Stimulated activated naive CD8-positive, alpha-beta T cell treated with anti-CD3 and anti-CD28 coated beads, Interleukin-15, amount 100 ng/mL, for 72 hours (primary cell): Measurements from ENCODE around the gene ULBP2.
A peak's percentile ranks its signal among the peaks of the same experiment; 100 is the strongest.
"Not testable (repeated sequence)": the region's sequence is repeated elsewhere in the genome, so short reads cannot be mapped to it uniquely, and the experiment has no call there.

ENCODE experiments used
- ATAC-seq: fragments of 150-1000 bp; cut with Tn5 transposase; 2 replicates; pipeline ENCODE4 v1.10.0; 2021; ENCODE audit warnings: mild to moderate bottlenecking, moderate library complexity
- DNase-seq, 2 donors: peaks; one replicate each; pipeline ENCODE4 v3.0.0; 2021 to 2022
- H3K27ac Mint-ChIP-seq, 2 donors: one replicate each; pipeline ENCODE4 v1.8.0; 2022; ENCODE audit warnings: mild to moderate bottlenecking in 2 of 2, mixed read lengths in 2 of 2, moderate library complexity in 2 of 2
- H3K27me3 Mint-ChIP-seq: one replicate; pipeline ENCODE4 v1.8.0; 2022; ENCODE audit warnings: mixed read lengths
- H3K4me1 Mint-ChIP-seq: one replicate; pipeline ENCODE4 v1.8.0; 2022; ENCODE audit warnings: mild to moderate bottlenecking, mixed read lengths
- H3K4me3 Mint-ChIP-seq, 2 donors: one replicate each; pipeline ENCODE4 v1.8.0; 2022; ENCODE audit warnings: mild to moderate bottlenecking in 2 of 2, mixed read lengths in 2 of 2, moderate library complexity in 1 of 2
- H3K9me3 Mint-ChIP-seq, 2 donors: one replicate each; pipeline ENCODE4 v1.8.0; 2022; ENCODE audit warnings: mixed read lengths in 2 of 2

The ULBP2 gene

DNA sequence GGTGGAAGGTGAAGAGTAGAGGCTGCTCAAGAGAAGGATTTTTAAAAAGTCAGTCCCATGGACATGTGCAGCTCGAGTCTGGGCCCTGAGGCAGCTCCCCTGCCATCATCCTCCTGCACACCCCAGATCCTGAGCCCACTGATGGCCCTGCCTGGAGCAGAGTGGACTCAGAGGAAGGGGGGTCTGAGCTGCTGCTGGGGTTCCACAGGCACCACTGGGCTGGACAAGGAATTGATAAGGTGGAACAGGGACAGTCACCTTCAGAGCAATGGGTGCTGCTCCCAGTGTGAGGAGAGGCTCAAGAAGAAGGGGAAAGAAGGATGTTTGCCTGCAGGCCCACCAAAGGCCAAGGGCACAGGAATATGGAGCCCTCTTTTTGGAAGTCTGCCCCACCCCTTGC, 6.2 kb downstream of the ULBP2 start:
- DNase-seq (no peak), ATAC-seq (no peak)
- Mint-ChIP-seq H3K4me3 (no peak overlapping the region), H3K9me3 (no peaks in the 10 kb centered on the region), H3K27me3 (peaks cover 81% of the 10 kb centered on the region), H3K4me1 (no peaks in the 10 kb centered on the region), H3K27ac (no peak overlapping the region)

DNA sequence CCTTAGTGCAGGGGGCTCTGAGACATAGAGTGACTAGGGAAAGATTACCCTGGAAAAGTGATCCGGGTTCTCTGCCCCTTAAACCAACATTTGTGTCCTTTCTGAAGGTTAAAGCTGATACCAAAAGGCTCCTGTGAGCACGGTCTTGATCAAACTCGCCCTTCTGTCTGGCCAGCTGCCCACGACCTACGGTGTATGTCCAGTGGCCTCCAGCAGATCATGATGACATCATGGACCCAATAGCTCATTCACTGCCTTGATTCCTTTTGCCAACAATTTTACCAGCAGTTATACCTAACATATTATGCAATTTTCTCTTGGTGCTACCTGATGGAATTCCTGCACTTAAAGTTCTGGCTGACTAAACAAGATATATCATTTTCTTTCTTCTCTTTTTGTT, 6.8 kb downstream of the ULBP2 start:
- DNase-seq (no peak), ATAC-seq (no peak)
- no peak overlapping the region for H3K27ac Mint-ChIP-seq
- no peak overlapping the region for H3K4me3 Mint-ChIP-seq
- no peaks in the 10 kb centered on the region for H3K9me3 Mint-ChIP-seq
- peaks cover 81% of the 10 kb centered on the region for H3K27me3 Mint-ChIP-seq
- peaks cover 2% of the 10 kb centered on the region for H3K4me1 Mint-ChIP-seq

DNA sequence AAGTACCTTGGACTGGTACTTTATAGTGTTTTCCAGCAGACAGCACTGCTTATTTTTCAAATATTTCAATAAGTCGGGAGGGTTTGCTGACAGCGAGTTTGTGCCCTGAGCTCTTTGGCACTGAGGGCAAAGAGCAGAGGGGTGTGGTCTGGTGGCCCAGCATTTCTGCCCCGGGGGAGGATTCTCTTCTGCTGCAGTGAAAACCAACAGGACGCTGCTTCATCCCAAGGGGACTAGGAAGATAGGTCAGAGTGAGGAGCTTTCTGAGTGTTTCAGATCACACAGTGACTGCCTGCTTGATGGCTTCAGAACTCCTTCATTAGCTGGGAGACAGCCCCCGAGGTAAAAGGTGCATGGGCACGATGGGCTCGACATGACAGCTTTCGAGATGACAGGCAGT, 8.6 kb downstream of the ULBP2 start:
- DNase-seq (no peak), ATAC-seq (no peak)
- Mint-ChIP-seq H3K4me3 (no peak overlapping the region), H3K27me3 (peaks cover 83% of the 10 kb centered on the region), H3K4me1 (peaks cover 13% of the 10 kb centered on the region), H3K9me3 (no peaks in the 10 kb centered on the region), H3K27ac (no peak overlapping the region)

DNA sequence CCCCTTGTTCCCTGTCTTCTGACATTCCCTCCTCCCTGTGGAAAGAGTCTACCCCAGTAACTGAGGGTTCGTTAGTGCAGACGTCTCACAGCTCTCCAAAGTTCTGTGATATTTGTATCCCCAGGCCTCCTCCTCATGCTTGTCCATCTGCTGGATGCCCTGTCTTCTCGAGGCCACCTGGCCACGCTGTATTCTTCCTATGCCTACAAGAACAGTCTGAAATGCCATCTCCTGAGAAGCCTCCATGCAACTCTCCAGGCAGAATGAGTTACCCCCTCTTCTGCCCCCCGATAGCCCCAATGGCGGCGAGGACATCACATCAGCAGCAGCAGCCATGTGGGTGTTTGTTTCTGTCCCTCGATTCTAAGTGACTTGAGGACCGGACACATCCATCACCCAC, 9.3 kb downstream of the ULBP2 start:
- DNase-seq (no peak), ATAC-seq (no peak)
- Mint-ChIP-seq H3K4me1 (peaks cover 14% of the 10 kb centered on the region), H3K27me3 (peaks cover 87% of the 10 kb centered on the region), H3K27ac (no peak overlapping the region), H3K9me3 (no peaks in the 10 kb centered on the region), H3K4me3 (no peak overlapping the region)

DNA sequence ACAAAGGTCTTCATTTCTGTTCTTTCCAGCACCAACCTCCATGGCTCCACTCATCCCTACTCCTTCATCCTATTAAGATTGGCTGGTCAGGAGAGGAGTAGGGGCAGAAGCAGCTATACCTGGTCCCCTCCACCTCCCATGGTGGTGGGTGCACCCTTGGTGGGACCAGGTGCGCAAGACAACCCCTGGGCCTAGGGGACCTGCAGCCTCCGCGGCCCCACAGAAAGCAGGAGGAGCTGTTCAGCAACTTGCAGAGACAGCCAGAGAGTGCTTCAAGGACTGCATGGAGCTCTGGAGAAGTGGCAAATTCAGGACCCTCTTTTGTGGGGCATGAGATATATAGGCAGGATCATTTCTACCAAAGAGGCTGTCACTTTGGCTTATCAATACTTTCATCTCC, 9.8 kb downstream of the ULBP2 start:
- Mint-ChIP-seq H3K27ac (no peak overlapping the region), H3K9me3 (no peaks in the 10 kb centered on the region), H3K4me3 (no peak overlapping the region), H3K27me3 (peaks cover 87% of the 10 kb centered on the region), H3K4me1 (peaks cover 14% of the 10 kb centered on the region)
- no peak for ATAC-seq
- DNase-seq, result no peak

- H3K4me3 Mint-ChIP-seq, ATAC-seq, H3K9me3 Mint-ChIP-seq, H3K27ac Mint-ChIP-seq, DNase-seq: not testable (repeated sequence)
- peaks cover 79% of the 10 kb centered on the region for H3K27me3 Mint-ChIP-seq
- H3K4me1 Mint-ChIP-seq, result peaks cover 14% of the 10 kb centered on the region
Measured at GRCh38 chr6:149953390-149953789, 11.6 kb downstream of the ULBP2 start.

DNA sequence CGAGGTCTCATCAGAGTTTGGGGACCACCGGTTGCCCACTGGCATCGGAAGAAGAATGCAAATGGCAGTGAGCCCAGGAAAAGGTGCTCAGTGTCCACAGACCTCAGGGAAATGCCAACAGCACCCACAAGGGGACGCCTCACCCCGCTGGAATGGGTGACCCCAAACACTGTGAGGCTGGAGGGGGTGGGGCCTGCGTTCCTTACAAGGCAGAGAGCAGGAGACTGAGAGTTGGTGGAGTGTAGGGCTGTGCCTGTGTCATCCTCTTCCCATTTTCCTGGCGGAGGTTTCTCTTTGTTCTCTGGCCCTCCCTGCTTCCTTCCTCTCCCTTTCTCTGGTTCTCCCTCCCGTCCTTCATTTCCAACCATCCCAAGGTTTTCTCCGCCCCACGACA, 12.1 kb downstream of the ULBP2 start:
- H3K27me3 Mint-ChIP-seq, result peaks cover 83% of the 10 kb centered on the region
- DNase-seq, H3K9me3 Mint-ChIP-seq, H3K27ac Mint-ChIP-seq, H3K4me3 Mint-ChIP-seq: not testable (repeated sequence)
- H3K4me1 Mint-ChIP-seq, result peaks cover 14% of the 10 kb centered on the region
- ATAC-seq, result peak; percentile 90

DNA sequence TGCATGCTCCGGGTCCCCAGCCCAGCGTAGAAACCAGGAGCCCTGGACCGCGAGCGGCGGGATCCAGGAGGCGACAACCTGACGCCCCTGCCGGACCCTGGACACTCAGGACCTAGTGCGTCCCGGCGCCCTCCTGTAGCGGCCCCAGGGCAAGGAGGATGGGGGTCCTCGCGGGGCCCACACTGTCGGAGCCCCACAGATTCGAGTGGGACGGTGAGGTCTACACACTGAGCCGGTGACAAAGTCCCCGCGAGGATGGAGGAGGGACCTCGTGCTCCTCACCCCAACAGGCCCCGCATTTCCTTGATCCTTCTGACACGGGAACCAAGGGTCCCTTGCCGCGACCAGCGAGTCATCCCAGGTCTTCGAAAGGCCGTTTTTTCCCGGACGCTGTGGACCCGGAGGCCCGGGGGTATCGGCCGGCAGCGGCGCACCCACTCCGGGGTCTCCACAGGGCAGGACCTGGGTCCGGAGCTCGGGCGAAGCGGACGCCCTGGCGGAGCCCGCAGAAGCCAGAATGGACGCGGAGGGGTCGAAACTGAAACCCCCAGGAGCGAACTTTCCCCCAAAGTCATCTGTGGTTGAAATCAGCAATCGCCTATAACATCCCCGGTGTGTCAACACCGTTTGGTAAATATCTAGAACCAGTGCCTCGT, 12.6 kb downstream of the ULBP2 start:
- H3K9me3 Mint-ChIP-seq, H3K4me3 Mint-ChIP-seq, H3K27ac Mint-ChIP-seq: not testable (repeated sequence)
- ATAC-seq (peak; percentile 59), DNase-seq (peak in 1 of 2 donors; percentile 18)
- H3K4me1 Mint-ChIP-seq, result peaks cover 16% of the 10 kb centered on the region
- peaks cover 85% of the 10 kb centered on the region for H3K27me3 Mint-ChIP-seq

GRCh38 chr6:149954984-149955653, 13.3 kb downstream of the ULBP2 start:
- DNase-seq, H3K9me3 Mint-ChIP-seq, ATAC-seq, H3K27ac Mint-ChIP-seq: not testable (repeated sequence)
- H3K4me1 Mint-ChIP-seq, result peaks cover 22% of the 10 kb centered on the region
- H3K4me3 Mint-ChIP-seq, result peak overlapping the region; percentile 63 to 76
- H3K27me3 Mint-ChIP-seq, result peaks cover 85% of the 10 kb centered on the region

DNA sequence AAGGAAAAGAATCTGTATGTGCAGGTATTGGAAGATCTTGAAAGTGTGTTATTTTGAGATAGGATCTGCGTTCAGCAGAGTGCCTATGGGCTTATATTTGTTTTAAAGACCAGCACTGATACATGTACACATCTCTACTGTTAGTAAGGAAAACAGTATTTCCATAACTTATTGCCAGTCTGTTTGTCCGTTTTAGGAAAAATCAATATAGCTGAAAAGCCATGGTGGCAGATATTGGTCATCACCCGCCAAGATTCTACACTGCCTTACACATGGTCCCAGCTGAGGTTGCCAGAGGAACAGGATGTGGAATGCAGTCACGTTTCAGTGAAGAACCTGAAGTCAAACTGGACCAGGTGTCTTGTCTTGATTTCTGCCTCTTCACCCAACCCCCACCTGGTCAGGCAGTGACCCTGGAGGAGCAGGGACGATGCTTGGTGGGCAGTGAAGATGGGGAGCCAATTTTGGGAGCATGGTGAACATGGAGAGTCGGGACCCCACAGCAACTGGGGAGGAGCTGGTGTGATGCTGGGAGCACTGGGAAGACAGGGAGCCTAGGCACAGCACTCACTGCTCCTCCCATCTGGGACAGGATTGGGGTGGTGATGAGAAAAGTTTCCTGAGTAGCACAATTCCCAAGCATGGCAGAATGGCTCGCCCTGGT, 14.0 kb downstream of the ULBP2 start:
- not testable (repeated sequence) for H3K4me3 Mint-ChIP-seq, H3K9me3 Mint-ChIP-seq, DNase-seq, ATAC-seq, H3K27ac Mint-ChIP-seq
- Mint-ChIP-seq H3K27me3 (peaks cover 85% of the 10 kb centered on the region), H3K4me1 (peaks cover 22% of the 10 kb centered on the region)

- not testable (repeated sequence) for H3K27ac Mint-ChIP-seq, DNase-seq, H3K4me3 Mint-ChIP-seq, H3K9me3 Mint-ChIP-seq, ATAC-seq
- Mint-ChIP-seq H3K4me1 (peaks cover 37% of the 10 kb centered on the region), H3K27me3 (peaks cover 85% of the 10 kb centered on the region)
Measured at GRCh38 chr6:149958124-149958523, 16.3 kb downstream of the ULBP2 start.

DNA sequence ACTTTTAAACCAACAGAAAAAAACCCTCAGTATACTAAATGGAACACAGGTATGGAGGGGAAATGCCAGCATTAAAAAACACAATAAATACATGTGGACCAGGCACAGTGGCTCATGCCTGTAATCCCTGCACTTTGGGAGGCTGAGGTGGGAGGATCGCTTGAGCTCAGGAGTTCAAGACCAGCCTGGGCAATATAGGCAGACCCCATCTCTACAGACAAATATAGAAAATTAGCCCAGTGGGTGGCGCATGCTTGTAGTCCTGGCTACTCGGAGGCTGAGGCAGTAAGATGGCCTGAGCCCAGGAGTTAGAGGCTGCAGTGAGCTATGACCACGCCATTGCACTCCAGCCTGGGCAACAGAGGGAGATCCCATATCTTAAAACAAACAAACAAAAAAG, 18.0 kb downstream of the ULBP2 start:
- not testable (repeated sequence) for H3K4me3 Mint-ChIP-seq, H3K9me3 Mint-ChIP-seq, H3K27ac Mint-ChIP-seq, ATAC-seq, DNase-seq
- Mint-ChIP-seq H3K27me3 (peaks cover 87% of the 10 kb centered on the region), H3K4me1 (peaks cover 46% of the 10 kb centered on the region)

- no peaks in the 10 kb centered on the region for H3K9me3 Mint-ChIP-seq
- peak overlapping the region in 1 of 2 donors; percentile 71 for H3K27ac Mint-ChIP-seq
Measured at GRCh38 chr6:149960488-149960887, 18.7 kb downstream of the ULBP2 start.

DNA sequence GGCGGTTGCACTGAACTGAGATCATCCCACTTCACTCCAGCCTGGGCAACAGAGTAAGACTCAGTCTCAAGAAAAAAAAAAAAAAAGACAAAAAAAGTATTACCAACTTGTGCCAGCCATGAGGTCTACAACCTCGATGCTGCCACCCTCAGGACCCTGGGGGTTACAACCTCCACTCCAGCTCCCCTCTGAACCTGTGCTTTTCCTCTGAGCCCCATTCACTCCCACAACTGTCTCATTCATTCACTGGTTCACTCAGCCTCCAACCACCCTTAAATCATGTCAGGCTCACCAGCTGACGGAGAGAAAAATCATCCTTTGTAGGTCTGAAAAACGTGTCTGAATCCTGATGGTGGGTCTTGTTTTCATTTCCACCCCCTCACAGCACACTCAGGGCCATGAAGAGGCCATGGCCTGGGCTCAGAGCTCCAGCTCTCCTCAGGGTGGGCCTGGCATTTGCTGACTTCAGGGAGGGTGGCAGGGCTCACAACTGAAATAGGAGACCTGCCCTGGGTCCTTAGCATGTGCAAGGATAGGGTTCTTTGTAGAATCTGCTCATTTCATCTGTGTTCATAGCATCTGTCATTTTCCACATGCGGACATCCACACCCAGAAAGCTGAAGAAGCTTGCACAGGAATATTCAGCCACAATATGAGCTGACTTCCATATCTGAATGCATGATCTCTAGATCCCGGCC, 20.1 kb downstream of the ULBP2 start:
- Mint-ChIP-seq H3K9me3 (no peaks in the 10 kb centered on the region), H3K27me3 (peaks cover 85% of the 10 kb centered on the region), H3K4me1 (peaks cover 54% of the 10 kb centered on the region), H3K4me3 (no peak overlapping the region), H3K27ac (no peak overlapping the region)
- DNase-seq (peak; percentile 47 to 59), ATAC-seq (peak; percentile 42)

More at GRCh38 chr6:149960488-149960887, 18.7 kb downstream of the ULBP2 start:
- Mint-ChIP-seq H3K4me3 (no peak overlapping the region), H3K27me3 (peaks cover 87% of the 10 kb centered on the region), H3K4me1 (peaks cover 46% of the 10 kb centered on the region)
- no peak for DNase-seq
- ATAC-seq, result no peak

DNA sequence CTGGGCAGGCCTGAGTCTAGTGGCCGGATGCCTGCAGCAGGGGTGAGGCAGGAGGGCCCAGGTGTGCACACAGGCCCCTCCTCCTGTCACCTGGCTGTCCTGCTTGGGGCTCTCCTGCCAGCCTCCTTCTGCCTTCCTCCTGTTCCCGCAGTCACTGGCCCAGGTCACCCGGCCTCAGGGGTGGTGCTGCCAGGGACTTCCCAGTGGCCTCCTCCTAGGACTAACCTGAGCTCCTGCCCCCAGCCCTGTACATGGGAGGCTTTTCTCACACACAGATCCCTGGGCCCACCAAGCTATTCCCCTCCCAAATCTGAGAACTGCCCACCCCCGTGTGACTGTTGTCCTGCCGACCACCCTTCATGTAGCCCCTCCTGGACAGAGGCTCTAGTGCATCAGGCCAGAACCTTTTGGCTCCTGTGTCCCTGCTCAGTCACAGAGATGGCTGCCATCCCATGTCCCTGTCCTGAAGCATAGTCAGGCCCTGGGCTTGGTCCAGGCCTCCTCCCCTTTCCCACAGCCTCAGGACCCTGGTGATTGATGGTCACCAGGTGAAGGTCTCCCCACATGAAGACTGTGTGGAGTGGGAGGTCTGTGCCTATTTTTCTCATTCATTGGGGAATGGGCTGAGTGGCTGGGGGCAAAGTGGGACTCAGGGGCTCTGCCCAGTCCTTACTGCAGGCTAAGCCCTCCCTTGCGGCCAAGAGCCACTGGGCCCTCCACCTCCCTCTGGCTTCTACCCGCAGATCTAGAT, 20.8 kb downstream of the ULBP2 start:
- Mint-ChIP-seq H3K27ac (peak overlapping the region; percentile 97 to 98), H3K9me3 (no peaks in the 10 kb centered on the region), H3K27me3 (peaks cover 92% of the 10 kb centered on the region), H3K4me3 (peak overlapping the region; percentile 85), H3K4me1 (peaks cover 54% of the 10 kb centered on the region)
- ATAC-seq, result no peak
- DNase-seq, result no peak
